T-helper 2 cell treated with Interferon-gamma antibody and Interleukin-4, amounts not matched to agents 100 ng/mL and 5 ng/mL, for 36 hours (primary cell): ENCODE results near the gene ARID2. TPM values are rescaled to one million over a fixed set of nuclear protein-coding genes. Genes with fewer than 3 reads are reported as not detected.

Experiments used
- intact Hi-C: fragments of 100-400 bp; cut with micrococcal nuclease; formaldehyde crosslinking; loops from one replicate; pipeline ENCODE4 v1.15.1; 2023
- total RNA-seq: library from RNA; stranded (reverse); gene quantifications from 2 replicates; pipeline ENCODE4 v1.2.3, GENCODE V29; 2022

ARID2 gene
- total RNA-seq, 1 donor from 2014 or later, result 51.6 TPM

- intact Hi-C loops, result loop anchor here (10.0 kb wide), 2 partner anchors 877 to 1493 kb away; no protein-coding TSS in a partner anchor
These were observed 7.6 kb upstream of the ARID2 start for GRCh38 chr12:45721954-45722353.

GRCh38 chr12:45725631-45726602, 3.6 kb upstream of the ARID2 start:
- intact Hi-C loops, result loop anchor here (1.0 to 10.0 kb wide), 8 partner anchors 71 to 1919 kb away; partner anchors contain the start of genes SLC38A2 and TWF1

- intact Hi-C loops, result loop anchor here (1.0 to 10.0 kb wide), 7 partner anchors 56 to 1919 kb away; partner anchors contain the start of genes SLC38A2 and TWF1
These were observed 2.8 kb upstream of the ARID2 start for GRCh38 chr12:45726603-45727300.

- intact Hi-C loops, result loop anchor here (1.0 to 10.0 kb wide), 7 partner anchors 57 to 1920 kb away; partner anchors contain the start of genes SLC38A2 and TWF1
These were observed 2.1 kb upstream of the ARID2 start for GRCh38 chr12:45727301-45727979.

GRCh38 chr12:45727980-45728629, 1.4 kb upstream of the ARID2 start:
- intact Hi-C loops, result loop anchor here (1.0 to 10.0 kb wide), 9 partner anchors 58 to 1921 kb away; partner anchors contain the start of genes SCAF11, SLC38A2 and TWF1

GRCh38 chr12:45728630-45729232, 775 bp upstream of the ARID2 start:
- intact Hi-C loops, result loop anchor here (1.0 to 10.0 kb wide), 7 partner anchors 149 to 1921 kb away; partner anchors contain the start of genes SCAF11, SLC38A2 and TWF1

GRCh38 chr12:45730084-45730347, 510 bp downstream of the ARID2 start:
- intact Hi-C loops, result loop anchor here (1.0 kb wide), 1 partner anchor 515 kb away; no protein-coding TSS in a partner anchor

- intact Hi-C loops, result loop anchor here (1.0 kb wide), 1 partner anchor 515 kb away; no protein-coding TSS in a partner anchor
These were observed 1.1 kb downstream of the ARID2 start for GRCh38 chr12:45730348-45731189.

GRCh38 chr12:45731190-45731775, 1.8 kb downstream of the ARID2 start:
- intact Hi-C loops, result no loop called here

- intact Hi-C loops, result no loop called here
These were observed 2.7 kb downstream of the ARID2 start for GRCh38 chr12:45732250-45732649.

- intact Hi-C loops, result no loop called here
These were observed 3.4 kb downstream of the ARID2 start for GRCh38 chr12:45732936-45733335.

- intact Hi-C loops, result no loop called here
These were observed 8.1 kb downstream of the ARID2 start for GRCh38 chr12:45737638-45738037.

GRCh38 chr12:45742590-45742989, 13.1 kb downstream of the ARID2 start:
- intact Hi-C loops, result no loop called here

GRCh38 chr12:45743247-45743646, 13.7 kb downstream of the ARID2 start:
- intact Hi-C loops, result no loop called here

- intact Hi-C loops, result loop anchor here (1.0 kb wide), 1 partner anchor 202 kb away; no protein-coding TSS in a partner anchor
These were observed 16.4 kb downstream of the ARID2 start for GRCh38 chr12:45745861-45746277.

GRCh38 chr12:45756666-45757065, 27.2 kb downstream of the ARID2 start:
- intact Hi-C loops, result no loop called here

- intact Hi-C loops, result no loop called here
These were observed 27.7 kb downstream of the ARID2 start for GRCh38 chr12:45757172-45757571.

- intact Hi-C loops, result no loop called here
These were observed 30.8 kb downstream of the ARID2 start for GRCh38 chr12:45760333-45760732.
